ENCODE measurements around the gene RFX4. TPM values are rescaled to one million over a fixed set of nuclear protein-coding genes. Genes with fewer than 3 reads are reported as not detected.

RFX4 gene
- total and polyA plus RNA-seq, 2 of the 13 experiments (the other 11 are each of a cell fraction or from before 2014, with no cell fraction given): not detected

DNA sequence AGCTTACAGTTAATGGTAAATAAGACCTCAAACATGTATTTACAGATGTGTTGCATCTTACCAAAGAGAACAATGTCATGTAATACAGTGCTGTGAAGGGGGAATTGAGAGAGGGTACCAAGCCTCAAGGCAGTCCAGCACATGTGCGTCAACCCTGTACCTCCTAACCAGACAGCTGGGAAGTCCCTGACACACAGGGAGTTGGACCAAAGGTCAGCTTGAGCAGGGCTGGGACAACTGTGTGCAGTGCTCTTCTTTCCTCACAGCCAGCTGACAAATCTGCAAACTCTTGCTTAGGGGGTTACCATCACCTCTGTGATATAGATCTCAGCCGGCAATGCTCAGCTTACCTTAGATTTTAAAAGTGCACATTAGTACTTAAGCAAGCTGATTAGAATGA, 134.9 kb downstream of the RFX4 start:
- ChIA-PET CTCF (ENCODE audit: low intra/inter-chr PET ratio, low total read pairs) (no interaction called here), POLR2A (interaction anchor here (0.6 kb wide), 1 partner anchor 346 kb away, joined by 3 read pairs; no protein-coding TSS in a partner anchor)
- intact Hi-C loops (cut with micrococcal nuclease; ENCODE audit: unreplicated experiment) (no loop called here), in situ Hi-C loops (cut with HindIII; ENCODE audit: extremely low pct_ligation_motif_present, low pct_unique_long_range_greater_than_20kb) (no loop called here)
- Histone ChIP-seq H3K27ac (ENCODE audit: extremely low read length, insufficient read depth, low read length) (no peak overlapping the region), H2AFZ (ENCODE audit: low read length) (no peak overlapping the region), H3K36me3 (replicated peaks in 1 of 2; ENCODE audit: control insufficient read depth in 1 of 2, insufficient read depth in 2 of 2, low read length in 2 of 2) (no peaks in the 10 kb centered on the region), H3K4me3 (replicated peaks in 1 of 3; ENCODE audit: insufficient read depth in 1 of 3, low read depth in 2 of 3, low read length in 3 of 3) (no peak overlapping the region), H3K27me3 (ENCODE audit: control insufficient read depth in 1 of 2, insufficient read depth in 2 of 2, low read length in 2 of 2) (peaks cover 0 to 15% of the 10 kb centered on the region in 2 experiments; a peak in 2 of 5 replicates), H3K79me2 (ENCODE audit: insufficient read depth, low read length) (no peaks in the 10 kb centered on the region), H3K9me3 (ENCODE audit: low read length) (no peaks in the 10 kb centered on the region), H3K4me1 (ENCODE audit: insufficient read depth, low read length) (peaks cover 15% of the 10 kb centered on the region), H3K4me2 (ENCODE audit: low read depth, low read length) (no peak overlapping the region), H4K20me1 (ENCODE audit: insufficient read depth, low read length) (no peaks in the 10 kb centered on the region), H3K9ac (ENCODE audit: insufficient read depth, low read depth, low read length) (no peak overlapping the region)
- peak; percentile 86 for ATAC-seq
- no CpG with 5 or more reads among the region's 2 CpGs for WGBS (ENCODE audit: low lambda C conversion rate)
- peak; percentile 28 for FAIRE-seq
- peak; percentile 13 for DNase-seq (ENCODE audit: low spot score)
- no TSS peak for BruUV-seq (replicated peaks)
- TF ChIP-seq, protein P1, sequence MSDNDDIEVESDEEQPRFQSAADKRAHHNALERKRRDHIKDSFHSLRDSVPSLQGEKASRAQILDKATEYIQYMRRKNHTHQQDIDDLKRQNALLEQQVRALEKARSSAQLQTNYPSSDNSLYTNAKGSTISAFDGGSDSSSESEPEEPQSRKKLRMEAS (IDR thresholded peaks at IDR 0.05): peak; percentile 47; the same call in 1 of the 2 replicates
- TF ChIP-seq PAX8 (CRISPR knock-in tag; IDR thresholded peaks at IDR 0.05; ENCODE audit: borderline replicate concordance): no peak
- TF ChIP-seq, protein P2, sequence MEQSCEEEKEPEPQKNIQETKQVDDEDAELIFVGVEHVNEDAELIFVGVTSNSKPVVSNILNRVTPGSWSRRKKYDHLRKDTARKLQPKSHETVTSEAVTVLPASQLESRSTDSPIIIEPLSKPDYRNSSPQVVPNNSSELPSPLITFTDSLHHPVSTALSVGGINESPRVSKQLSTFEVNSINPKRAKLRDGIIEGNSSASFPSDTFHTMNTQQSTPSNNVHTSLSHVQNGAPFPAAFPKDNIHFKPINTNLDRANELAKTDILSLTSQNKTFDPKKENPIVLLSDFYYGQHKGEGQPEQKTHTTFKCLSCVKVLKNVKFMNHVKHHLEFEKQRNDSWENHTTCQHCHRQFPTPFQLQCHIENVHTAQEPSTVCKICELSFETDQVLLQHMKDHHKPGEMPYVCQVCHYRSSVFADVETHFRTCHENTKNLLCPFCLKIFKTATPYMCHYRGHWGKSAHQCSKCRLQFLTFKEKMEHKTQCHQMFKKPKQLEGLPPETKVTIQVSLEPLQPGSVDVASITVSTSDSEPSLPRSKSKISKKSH (CRISPR knock-in tag; IDR thresholded peaks at IDR 0.05; ENCODE audit: borderline replicate concordance): no peak
- peak; percentile 64 for TF ChIP-seq HNF4A (CRISPR knock-in tag; IDR thresholded peaks at IDR 0.05)
- TF ChIP-seq, protein P3, sequence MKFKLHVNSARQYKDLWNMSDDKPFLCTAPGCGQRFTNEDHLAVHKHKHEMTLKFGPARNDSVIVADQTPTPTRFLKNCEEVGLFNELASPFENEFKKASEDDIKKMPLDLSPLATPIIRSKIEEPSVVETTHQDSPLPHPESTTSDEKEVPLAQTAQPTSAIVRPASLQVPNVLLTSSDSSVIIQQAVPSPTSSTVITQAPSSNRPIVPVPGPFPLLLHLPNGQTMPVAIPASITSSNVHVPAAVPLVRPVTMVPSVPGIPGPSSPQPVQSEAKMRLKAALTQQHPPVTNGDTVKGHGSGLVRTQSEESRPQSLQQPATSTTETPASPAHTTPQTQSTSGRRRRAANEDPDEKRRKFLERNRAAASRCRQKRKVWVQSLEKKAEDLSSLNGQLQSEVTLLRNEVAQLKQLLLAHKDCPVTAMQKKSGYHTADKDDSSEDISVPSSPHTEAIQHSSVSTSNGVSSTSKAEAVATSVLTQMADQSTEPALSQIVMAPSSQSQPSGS (CRISPR knock-in tag; IDR thresholded peaks at IDR 0.05): no peak
- TF ChIP-seq MEF2D (CRISPR knock-in tag; IDR thresholded peaks at IDR 0.05): no peak
- TF ChIP-seq ZSCAN9 (CRISPR knock-in tag; IDR thresholded peaks at IDR 0.05; ENCODE audit: borderline replicate concordance): no peak
- TF ChIP-seq LCORL (IDR thresholded peaks at IDR 0.05): no peak
- no peak for TF ChIP-seq LCORL (CRISPR knock-in tag; IDR thresholded peaks at IDR 0.05)
- TF ChIP-seq, protein P4, sequence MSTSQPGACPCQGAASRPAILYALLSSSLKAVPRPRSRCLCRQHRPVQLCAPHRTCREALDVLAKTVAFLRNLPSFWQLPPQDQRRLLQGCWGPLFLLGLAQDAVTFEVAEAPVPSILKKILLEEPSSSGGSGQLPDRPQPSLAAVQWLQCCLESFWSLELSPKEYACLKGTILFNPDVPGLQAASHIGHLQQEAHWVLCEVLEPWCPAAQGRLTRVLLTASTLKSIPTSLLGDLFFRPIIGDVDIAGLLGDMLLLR (CRISPR knock-in tag; IDR thresholded peaks at IDR 0.05): no peak
- no peak for TF ChIP-seq HNRNPLL (IDR thresholded peaks at IDR 0.05; ENCODE audit: low read depth, low read length, poor library complexity, severe bottlenecking)
- no peak for TF ChIP-seq HOXA9 (CRISPR knock-in tag; IDR thresholded peaks at IDR 0.05; ENCODE audit: borderline replicate concordance)
- no peak for TF ChIP-seq ZNF296 (CRISPR knock-in tag; conservative IDR thresholded peaks at IDR 0.05)
- no peak for TF ChIP-seq GTF3A (CRISPR knock-in tag; conservative IDR thresholded peaks at IDR 0.05)
- TF ChIP-seq ZNF30 (CRISPR knock-in tag; IDR thresholded peaks at IDR 0.05): no peak
